ENCODE measurements around the gene SH3BP5L. TPM values are rescaled to one million over a fixed set of nuclear protein-coding genes. Genes with fewer than 3 reads are reported as not detected.
A peak's percentile ranks its signal among the peaks of the same experiment; 100 is the strongest.

Gene SH3BP5L
- total RNA-seq, 1 donor from 2014 or later: 19.3 TPM

GRCh38 chr1:248822148-248823032, 3.3 kb downstream of the SH3BP5L start:
- Histone ChIP-seq H3K36me3 (ENCODE audit: control insufficient read depth in 3 of 3, insufficient read depth in 3 of 3, low read length in 3 of 3) (peaks cover 17 to 30% (median 22%) of the 10 kb centered on the region in 3 donors), H3K4me1 (ENCODE audit: control insufficient read depth in 3 of 3, insufficient read depth in 3 of 3, low read length in 3 of 3) (peaks cover 58 to 73% (median 62%) of the 10 kb centered on the region in 3 donors), H3K27me3 (ENCODE audit: control insufficient read depth in 3 of 3, insufficient read depth in 3 of 3, low read length in 3 of 3) (no peaks in the 10 kb centered on the region), H3K4me3 (ENCODE audit: low read length in 3 of 3) (peak overlapping the region; percentile 2 to 58 (median 18)), H3K9me3 (ENCODE audit: control insufficient read depth in 3 of 3, low read length in 3 of 3) (no peaks in the 10 kb centered on the region), H3K27ac (ENCODE audit: low read depth, low read length) (peak overlapping the region; percentile 46), H3K9ac (ENCODE audit: low read depth in 1 of 3, low read length in 3 of 3) (peak overlapping the region; percentile 23 to 55 (median 27))

DNA sequence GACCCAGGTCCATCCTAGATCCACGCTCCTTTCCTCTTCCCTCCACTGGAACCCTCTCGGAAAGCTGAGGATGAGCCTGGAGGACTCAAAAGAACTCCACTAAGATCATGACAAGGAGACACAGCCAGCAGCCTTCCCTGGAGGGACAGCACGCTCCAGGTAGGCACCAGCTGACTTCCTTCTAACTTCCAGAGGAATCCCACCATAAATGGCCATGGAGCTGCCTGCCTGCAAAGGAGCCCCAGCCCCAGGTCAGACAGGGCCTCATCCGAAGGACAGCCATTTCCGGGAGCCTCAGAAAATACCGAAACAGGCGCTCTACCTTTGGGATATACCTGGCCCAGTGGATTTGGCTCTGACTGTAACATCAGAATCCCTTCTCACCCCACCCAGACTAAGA, 4.1 kb downstream of the SH3BP5L start:
- H3K9me3 ChIP-seq (ENCODE audit: control insufficient read depth in 3 of 3, low read length in 3 of 3): no peaks in the 10 kb centered on the region
- peaks cover 60 to 66% (median 62%) of the 10 kb centered on the region in 3 donors for H3K4me1 ChIP-seq (ENCODE audit: control insufficient read depth in 3 of 3, insufficient read depth in 3 of 3, low read length in 3 of 3)
- H3K9ac ChIP-seq (ENCODE audit: low read depth in 1 of 3, low read length in 3 of 3): peak overlapping the region in 2 of 3 donors; percentile 12 to 40
- H3K27ac ChIP-seq (ENCODE audit: low read depth, low read length): peak overlapping the region; percentile 46
- no peaks in the 10 kb centered on the region for H3K27me3 ChIP-seq (ENCODE audit: control insufficient read depth in 3 of 3, insufficient read depth in 3 of 3, low read length in 3 of 3)
- no peak overlapping the region for H3K4me3 ChIP-seq (ENCODE audit: low read length in 3 of 3)
- peaks cover 20 to 37% (median 25%) of the 10 kb centered on the region in 3 donors for H3K36me3 ChIP-seq (ENCODE audit: control insufficient read depth in 3 of 3, insufficient read depth in 3 of 3, low read length in 3 of 3)

GRCh38 chr1:248821101-248821500, 4.6 kb downstream of the SH3BP5L start:
- H3K36me3 ChIP-seq (ENCODE audit: control insufficient read depth in 3 of 3, insufficient read depth in 3 of 3, low read length in 3 of 3): peaks cover 25 to 42% (median 30%) of the 10 kb centered on the region in 3 donors
- no peaks in the 10 kb centered on the region for H3K27me3 ChIP-seq (ENCODE audit: control insufficient read depth in 3 of 3, insufficient read depth in 3 of 3, low read length in 3 of 3)
- peak overlapping the region in 1 of 3 donors; percentile 13 for H3K4me3 ChIP-seq (ENCODE audit: low read length in 3 of 3)

GRCh38 chr1:248820041-248820585, 5.6 kb downstream of the SH3BP5L start:
- H3K4me3 ChIP-seq (ENCODE audit: low read length in 3 of 3): no peak overlapping the region
- H3K36me3 ChIP-seq (ENCODE audit: control insufficient read depth in 3 of 3, insufficient read depth in 3 of 3, low read length in 3 of 3): peaks cover 35 to 52% (median 39%) of the 10 kb centered on the region in 3 donors

More at GRCh38 chr1:248821101-248821500, 4.6 kb downstream of the SH3BP5L start:
- Histone ChIP-seq H3K27ac (ENCODE audit: low read depth, low read length) (no peak overlapping the region), H3K9me3 (ENCODE audit: control insufficient read depth in 3 of 3, low read length in 3 of 3) (no peaks in the 10 kb centered on the region), H3K9ac (ENCODE audit: low read depth in 1 of 3, low read length in 3 of 3) (peak overlapping the region in 1 of 3 donors; percentile 40), H3K4me1 (ENCODE audit: control insufficient read depth in 3 of 3, insufficient read depth in 3 of 3, low read length in 3 of 3) (peaks cover 59 to 65% (median 62%) of the 10 kb centered on the region in 3 donors)

GRCh38 chr1:248818505-248819374, 7.0 kb downstream of the SH3BP5L start:
- Histone ChIP-seq H3K27me3 (ENCODE audit: control insufficient read depth in 3 of 3, insufficient read depth in 3 of 3, low read length in 3 of 3) (no peaks in the 10 kb centered on the region), H3K4me1 (ENCODE audit: control insufficient read depth in 3 of 3, insufficient read depth in 3 of 3, low read length in 3 of 3) (peaks cover 42 to 47% (median 46%) of the 10 kb centered on the region in 3 donors), H3K27ac (ENCODE audit: low read depth, low read length) (no peak overlapping the region), H3K36me3 (ENCODE audit: control insufficient read depth in 3 of 3, insufficient read depth in 3 of 3, low read length in 3 of 3) (peaks cover 38 to 55% (median 48%) of the 10 kb centered on the region in 3 donors), H3K9me3 (ENCODE audit: control insufficient read depth in 3 of 3, low read length in 3 of 3) (no peaks in the 10 kb centered on the region), H3K9ac (ENCODE audit: low read depth in 1 of 3, low read length in 3 of 3) (no peak overlapping the region), H3K4me3 (ENCODE audit: low read length in 3 of 3) (no peak overlapping the region)

More at GRCh38 chr1:248820041-248820585, 5.6 kb downstream of the SH3BP5L start:
- Histone ChIP-seq H3K27me3 (ENCODE audit: control insufficient read depth in 3 of 3, insufficient read depth in 3 of 3, low read length in 3 of 3) (no peaks in the 10 kb centered on the region), H3K27ac (ENCODE audit: low read depth, low read length) (no peak overlapping the region), H3K9me3 (ENCODE audit: control insufficient read depth in 3 of 3, low read length in 3 of 3) (no peaks in the 10 kb centered on the region), H3K9ac (ENCODE audit: low read depth in 1 of 3, low read length in 3 of 3) (no peak overlapping the region), H3K4me1 (ENCODE audit: control insufficient read depth in 3 of 3, insufficient read depth in 3 of 3, low read length in 3 of 3) (peaks cover 56 to 61% (median 60%) of the 10 kb centered on the region in 3 donors)

DNA sequence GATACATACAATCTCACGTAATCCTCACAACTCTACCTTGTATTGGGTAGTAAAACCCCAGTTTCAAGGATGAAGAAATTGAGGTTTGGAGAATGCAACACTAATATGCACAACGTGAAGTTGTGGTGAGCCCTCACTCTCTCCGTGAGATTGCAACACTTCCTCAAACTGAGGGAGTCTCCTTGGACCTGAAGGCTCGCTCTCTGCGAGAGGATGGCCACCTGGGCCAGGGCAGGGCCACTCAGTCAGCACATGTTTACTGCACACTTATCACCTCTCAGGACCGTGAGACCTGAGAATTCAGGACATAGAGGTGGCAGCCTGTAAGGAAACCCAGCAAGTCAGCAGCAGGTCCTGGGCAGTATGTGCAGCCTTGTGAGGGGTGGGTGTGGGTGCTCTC, 8.7 kb downstream of the SH3BP5L start:
- H3K4me1 ChIP-seq (ENCODE audit: control insufficient read depth in 3 of 3, insufficient read depth in 3 of 3, low read length in 3 of 3): peaks cover 25 to 31% (median 30%) of the 10 kb centered on the region in 3 donors
- H3K9ac ChIP-seq (ENCODE audit: low read depth in 1 of 3, low read length in 3 of 3): no peak overlapping the region
- no peak overlapping the region for H3K27ac ChIP-seq (ENCODE audit: low read depth, low read length)
- H3K36me3 ChIP-seq (ENCODE audit: control insufficient read depth in 3 of 3, insufficient read depth in 3 of 3, low read length in 3 of 3): peaks cover 52 to 70% (median 65%) of the 10 kb centered on the region in 3 donors
- no peaks in the 10 kb centered on the region for H3K9me3 ChIP-seq (ENCODE audit: control insufficient read depth in 3 of 3, low read length in 3 of 3)
- no peaks in the 10 kb centered on the region for H3K27me3 ChIP-seq (ENCODE audit: control insufficient read depth in 3 of 3, insufficient read depth in 3 of 3, low read length in 3 of 3)
- no peak overlapping the region for H3K4me3 ChIP-seq (ENCODE audit: low read length in 3 of 3)

DNA sequence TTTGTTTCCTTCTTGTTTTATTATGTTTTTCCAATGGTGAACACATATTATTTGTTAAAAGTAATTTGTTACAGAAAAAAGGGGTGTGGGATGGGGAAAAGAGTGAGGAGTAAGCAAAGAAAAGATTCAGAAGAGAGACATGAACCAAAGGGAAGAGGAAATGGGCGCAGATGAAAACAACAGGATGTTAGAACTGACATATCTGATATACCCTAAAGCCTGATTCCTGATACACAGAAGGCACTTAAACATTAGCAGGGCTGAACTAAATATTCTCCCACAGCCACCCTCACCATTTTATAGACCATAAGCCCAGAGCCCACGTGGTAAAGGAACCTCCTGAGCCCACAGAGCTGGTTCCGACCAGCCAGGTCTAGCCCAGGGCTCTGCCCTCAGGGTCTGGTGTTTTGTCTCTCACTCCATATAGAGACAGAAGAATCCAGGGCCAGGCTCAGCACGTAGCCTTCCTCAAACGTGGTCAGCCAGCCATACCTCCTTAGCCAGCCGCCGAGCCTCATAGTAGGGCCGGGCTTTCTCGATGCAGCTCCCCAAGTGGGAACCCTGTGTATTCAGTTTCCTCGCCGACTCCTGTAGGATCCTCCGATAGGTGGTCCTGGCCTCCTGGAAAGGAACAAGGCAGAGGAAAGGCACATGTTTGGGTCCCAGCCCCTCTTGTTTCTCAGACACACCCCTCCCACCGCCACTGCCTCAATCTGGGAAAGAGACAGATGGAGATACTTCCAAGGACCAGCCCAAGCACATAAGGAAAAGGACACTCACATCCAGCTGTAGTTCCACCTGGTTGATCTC, 9.5 kb downstream of the SH3BP5L start:
- Histone ChIP-seq H3K9ac (ENCODE audit: low read depth in 1 of 3, low read length in 3 of 3) (no peak overlapping the region), H3K4me3 (ENCODE audit: low read length in 3 of 3) (no peak overlapping the region), H3K27ac (ENCODE audit: low read depth, low read length) (no peak overlapping the region), H3K4me1 (ENCODE audit: control insufficient read depth in 3 of 3, insufficient read depth in 3 of 3, low read length in 3 of 3) (peaks cover 17 to 22% (median 22%) of the 10 kb centered on the region in 3 donors), H3K27me3 (ENCODE audit: control insufficient read depth in 3 of 3, insufficient read depth in 3 of 3, low read length in 3 of 3) (no peaks in the 10 kb centered on the region), H3K9me3 (ENCODE audit: control insufficient read depth in 3 of 3, low read length in 3 of 3) (no peaks in the 10 kb centered on the region), H3K36me3 (ENCODE audit: control insufficient read depth in 3 of 3, insufficient read depth in 3 of 3, low read length in 3 of 3) (peaks cover 57 to 72% (median 72%) of the 10 kb centered on the region in 3 donors)

DNA sequence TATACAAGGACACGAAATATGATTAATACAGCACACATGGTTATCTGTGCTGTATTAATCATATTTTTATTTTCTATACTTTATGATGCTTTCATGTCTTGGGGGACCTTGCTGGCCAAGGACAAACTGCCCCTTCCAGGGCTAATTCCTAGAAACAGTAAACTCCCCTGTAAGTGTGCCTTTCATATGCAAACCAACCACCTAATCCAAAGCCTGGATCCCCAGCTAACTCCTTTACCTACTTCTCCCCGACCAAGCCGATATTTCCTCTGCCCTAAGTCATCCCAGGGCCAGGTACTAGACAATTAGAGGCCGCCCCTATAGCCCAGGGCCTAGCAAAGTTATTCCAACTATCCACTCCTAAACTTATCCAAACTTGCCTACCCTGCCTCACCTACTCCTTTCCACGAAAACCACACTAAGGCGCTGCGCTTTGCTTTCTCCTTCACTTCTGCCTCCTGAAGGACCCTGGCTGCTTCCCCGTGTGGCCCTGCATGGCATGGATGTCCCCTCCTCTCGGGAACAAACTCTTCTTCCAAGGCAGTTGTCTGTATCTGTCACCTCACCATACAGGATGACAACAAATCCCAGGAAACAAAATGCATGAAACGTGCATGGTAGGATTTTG, 10.2 kb downstream of the SH3BP5L start:
- Histone ChIP-seq H3K4me3 (ENCODE audit: low read length in 3 of 3) (no peak overlapping the region), H3K9me3 (ENCODE audit: control insufficient read depth in 3 of 3, low read length in 3 of 3) (no peaks in the 10 kb centered on the region), H3K36me3 (ENCODE audit: control insufficient read depth in 3 of 3, insufficient read depth in 3 of 3, low read length in 3 of 3) (peaks cover 57 to 71% (median 66%) of the 10 kb centered on the region in 3 donors), H3K27me3 (ENCODE audit: control insufficient read depth in 3 of 3, insufficient read depth in 3 of 3, low read length in 3 of 3) (no peaks in the 10 kb centered on the region), H3K4me1 (ENCODE audit: control insufficient read depth in 3 of 3, insufficient read depth in 3 of 3, low read length in 3 of 3) (peaks cover 17 to 22% (median 22%) of the 10 kb centered on the region in 3 donors), H3K9ac (ENCODE audit: low read depth in 1 of 3, low read length in 3 of 3) (no peak overlapping the region), H3K27ac (ENCODE audit: low read depth, low read length) (no peak overlapping the region)

Measured in skeletal muscle tissue (tissue), 4 donors.